22Rv1 (cell line): ENCODE results near the gene PIAS1.

Source experiments
- CTCF ChIP-seq: fragments of 450-650 bp; IDR thresholded peaks from 2 replicates; pipeline ENCODE4 v1.5.1; 2017; ENCODE audit warnings: mild to moderate bottlenecking
- ZFX ChIP-seq: fragments of 450-650 bp; IDR thresholded peaks from 2 replicates; pipeline ENCODE4 v1.6.1; 2017; ENCODE audit warnings: antibody characterized with exemption, borderline replicate concordance

- TF ChIP-seq ZFX (no peak), CTCF (no peak)
Observed at GRCh38 chr15:68061602-68062001, 7.5 kb downstream of the PIAS1 start.
